NCI-H2227 treated with DMSO at 0.1 percent for 48 hours (cell line): ENCODE results near the gene TMEM273.

ENCODE experiments used
- DNase-seq: peaks from one replicate; lab custom pipeline; 2025; lab: John Stamatoyannopoulos, UW

The TMEM273 gene

DNA sequence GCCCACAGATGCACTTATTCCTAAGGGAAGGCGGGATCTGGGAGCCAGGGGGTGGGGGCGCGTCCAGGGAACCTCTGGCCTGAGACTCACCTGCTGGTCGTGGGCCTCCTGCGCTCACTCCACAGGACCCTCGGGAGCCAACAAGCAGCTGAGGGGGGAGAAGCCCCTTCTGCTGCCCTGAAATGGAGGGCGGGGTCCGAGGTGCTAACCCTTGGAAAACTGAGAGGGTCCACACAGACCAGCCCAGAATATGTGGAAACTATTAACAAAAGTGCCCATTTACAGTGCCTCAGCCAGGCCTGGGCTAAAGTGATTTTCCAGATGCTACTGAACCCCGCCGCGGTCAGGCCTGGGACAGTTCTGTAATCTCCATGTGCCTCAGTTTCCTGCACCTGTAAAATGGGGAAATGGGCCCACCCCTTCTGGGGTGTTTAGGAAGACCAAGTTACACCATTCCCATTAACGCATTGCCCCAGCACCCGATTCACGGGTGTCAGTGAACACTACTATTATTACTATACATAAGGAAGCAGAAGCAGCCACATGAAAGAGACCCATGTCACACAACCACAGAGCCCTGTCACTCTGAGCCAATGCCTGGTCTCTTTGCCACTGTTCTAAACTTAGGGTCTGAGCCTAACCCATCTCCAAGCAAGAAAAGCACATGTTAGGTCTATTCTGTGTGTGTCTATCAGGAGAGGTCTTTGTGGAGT is 72.2 kb downstream of the TMEM273 start:
- no peak for DNase-seq

DNA sequence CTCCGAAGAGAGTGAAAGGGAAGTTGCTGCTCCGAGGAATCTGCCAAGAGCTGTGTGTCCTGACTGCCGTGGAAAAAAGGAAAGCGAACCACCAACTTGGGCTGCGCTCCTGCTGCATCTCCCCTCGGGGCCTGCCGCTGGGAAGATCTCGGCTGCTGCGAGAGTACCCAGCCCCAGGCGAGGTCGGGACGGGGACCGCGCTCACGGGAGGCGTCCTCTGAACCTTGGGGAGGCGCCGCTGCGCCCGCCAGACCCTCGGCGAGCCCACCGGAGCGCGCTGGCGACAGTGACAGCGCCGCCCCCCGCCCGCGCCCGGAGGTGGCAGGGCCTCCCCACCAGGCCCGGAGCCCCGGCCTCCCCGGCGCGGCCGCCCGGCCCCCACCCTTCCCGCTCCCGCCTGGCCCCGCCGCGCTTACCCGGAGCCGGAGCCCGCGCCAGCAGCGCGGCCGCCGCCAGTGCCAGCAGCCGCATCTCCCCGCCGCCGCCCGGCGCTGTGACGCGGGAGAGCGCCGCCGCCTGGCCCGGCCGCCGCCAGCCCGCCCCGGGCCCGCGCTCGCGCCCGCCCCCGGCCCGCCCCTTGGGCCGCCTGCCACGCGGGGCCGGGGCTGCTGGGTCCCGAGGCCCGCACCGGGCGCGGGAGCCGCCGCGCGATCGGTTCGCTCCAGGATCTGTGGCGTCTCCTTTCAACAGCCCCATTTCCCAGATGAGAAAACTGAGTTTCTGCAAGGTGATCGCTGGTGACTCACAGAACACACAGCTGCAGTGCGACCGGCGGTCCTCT is 73.0 kb downstream of the TMEM273 start, which contains the start of gene VSTM4:
VSTM4 (minus strand) TSS at position 508 of the 781 bp plus-strand sequence; CDS start at position 471, 37 bp downstream.
- no peak for DNase-seq

DNA sequence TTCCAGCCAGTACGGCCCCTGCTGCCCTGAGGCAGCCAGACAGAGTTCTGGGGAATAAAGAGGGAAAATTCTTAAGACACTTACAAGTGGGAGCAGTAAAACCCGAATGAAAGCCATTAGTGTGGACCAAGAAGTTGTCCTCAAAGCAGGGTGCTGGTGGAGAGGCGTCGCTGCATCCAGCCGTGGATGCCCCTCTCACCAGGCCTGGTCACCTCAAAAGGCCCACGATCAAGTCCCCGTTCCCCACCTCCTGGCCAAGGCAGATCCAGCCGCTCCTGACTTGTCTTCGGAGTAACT is 73.5 kb downstream of the TMEM273 start:
- DNase-seq, result no peak

DNA sequence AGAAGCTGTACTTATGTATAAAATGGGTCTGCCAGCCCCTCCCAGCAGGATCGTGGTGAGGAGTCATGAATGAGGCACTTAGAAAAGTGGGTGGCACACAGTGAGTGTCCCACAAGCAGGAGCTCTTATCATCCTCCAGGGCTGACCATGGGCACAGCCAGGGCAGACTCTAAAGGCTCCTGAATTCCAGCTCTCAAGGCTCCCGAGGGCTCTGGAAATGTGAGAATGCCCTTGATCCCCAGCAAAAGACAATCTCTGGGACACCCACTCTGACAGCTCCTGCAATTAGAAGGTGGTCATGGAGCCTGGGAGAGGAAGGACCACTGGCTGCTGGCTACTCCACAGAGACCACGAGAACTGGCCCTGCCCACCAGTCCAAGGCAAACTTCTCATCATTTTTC is 74.5 kb downstream of the TMEM273 start:
- no peak for DNase-seq

DNA sequence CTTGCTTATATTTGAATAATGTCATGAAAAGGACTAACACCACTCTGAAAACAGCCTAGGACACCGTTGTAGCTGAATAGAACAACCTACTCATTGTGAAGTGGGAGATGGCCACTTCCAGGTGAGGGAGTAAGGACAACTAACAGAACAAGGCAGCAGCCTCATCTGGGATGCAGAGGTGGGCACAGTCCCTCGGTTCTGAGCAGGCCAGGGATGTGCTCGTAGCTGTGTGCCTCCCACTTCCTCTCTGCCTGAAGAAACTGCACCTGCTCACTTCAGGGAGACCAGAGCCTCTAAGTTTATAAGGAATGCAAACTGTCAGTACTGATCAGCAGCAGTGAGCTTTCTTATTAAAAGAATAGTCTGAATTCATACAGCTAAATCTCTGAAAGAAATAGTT is 75.3 kb downstream of the TMEM273 start:
- DNase-seq, result no peak

DNA sequence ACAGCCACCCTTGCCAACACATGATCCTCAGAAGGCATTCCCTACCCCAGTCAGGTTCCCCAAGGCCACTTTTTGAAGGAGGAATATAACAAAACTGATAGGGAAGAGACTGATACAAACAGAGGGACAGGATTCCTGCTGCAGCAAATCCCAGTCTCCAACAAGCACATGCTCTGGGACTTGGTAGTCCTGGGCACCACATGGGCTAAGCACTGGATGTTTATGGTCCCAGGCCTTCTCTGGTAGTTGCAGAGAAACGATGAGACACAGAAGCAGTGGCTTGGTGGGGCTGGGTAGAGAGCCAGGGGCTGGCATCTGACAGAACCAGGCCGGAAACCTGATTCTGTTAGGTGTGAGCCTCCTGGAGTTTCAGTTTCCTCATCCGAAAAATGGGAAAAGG is 76.1 kb downstream of the TMEM273 start:
- no peak for DNase-seq

DNA sequence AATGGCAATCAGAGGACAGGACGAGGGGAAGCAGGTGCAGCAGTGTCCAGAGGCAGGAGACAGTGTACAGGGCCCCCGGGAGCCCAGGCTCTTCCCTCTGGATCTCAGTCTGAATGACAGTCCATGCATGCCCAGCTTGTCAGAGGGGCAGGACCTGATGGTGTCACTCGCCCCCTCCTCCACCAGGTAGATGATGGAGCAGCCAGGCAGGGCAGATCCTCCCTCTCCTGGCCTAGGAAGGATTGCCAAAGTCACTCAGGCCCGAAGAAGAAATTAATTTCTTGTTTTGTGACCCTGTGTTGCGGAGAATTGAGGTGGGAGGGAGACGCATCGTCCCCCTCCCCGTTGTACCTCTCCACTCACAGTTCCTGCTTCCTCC is 76.9 kb downstream of the TMEM273 start:
- DNase-seq, result no peak

DNA sequence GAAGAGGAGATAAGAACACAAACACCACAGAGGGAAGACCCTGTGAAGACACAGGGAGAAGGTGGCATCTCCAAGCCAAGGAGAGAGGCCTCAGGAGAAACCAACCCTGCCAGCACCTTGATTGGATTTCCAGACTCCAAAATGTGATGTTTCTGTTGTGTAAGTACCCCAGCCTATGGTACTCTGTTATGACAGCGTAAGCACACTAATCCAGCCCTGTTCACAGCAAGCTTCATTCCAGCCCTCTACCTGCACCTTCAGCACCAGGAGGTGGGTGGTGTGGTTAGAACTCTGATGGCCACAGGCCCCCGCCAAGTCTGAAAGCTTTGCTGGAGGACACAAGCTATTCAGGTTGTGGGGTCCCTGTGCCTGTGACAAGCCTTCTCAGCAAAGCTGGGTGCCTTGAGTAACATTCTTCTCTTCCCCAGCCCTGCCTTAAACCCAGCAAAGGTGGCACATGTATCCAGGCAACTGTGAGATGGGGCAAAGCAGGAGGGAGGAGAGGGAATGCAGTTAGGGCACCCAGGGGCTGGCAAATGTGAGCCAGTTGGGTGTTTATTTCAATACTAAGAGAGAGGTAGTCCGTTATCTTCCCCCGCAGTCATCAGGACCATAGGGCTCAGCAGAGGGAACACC is 77.4 kb downstream of the TMEM273 start:
- no peak for DNase-seq

DNA sequence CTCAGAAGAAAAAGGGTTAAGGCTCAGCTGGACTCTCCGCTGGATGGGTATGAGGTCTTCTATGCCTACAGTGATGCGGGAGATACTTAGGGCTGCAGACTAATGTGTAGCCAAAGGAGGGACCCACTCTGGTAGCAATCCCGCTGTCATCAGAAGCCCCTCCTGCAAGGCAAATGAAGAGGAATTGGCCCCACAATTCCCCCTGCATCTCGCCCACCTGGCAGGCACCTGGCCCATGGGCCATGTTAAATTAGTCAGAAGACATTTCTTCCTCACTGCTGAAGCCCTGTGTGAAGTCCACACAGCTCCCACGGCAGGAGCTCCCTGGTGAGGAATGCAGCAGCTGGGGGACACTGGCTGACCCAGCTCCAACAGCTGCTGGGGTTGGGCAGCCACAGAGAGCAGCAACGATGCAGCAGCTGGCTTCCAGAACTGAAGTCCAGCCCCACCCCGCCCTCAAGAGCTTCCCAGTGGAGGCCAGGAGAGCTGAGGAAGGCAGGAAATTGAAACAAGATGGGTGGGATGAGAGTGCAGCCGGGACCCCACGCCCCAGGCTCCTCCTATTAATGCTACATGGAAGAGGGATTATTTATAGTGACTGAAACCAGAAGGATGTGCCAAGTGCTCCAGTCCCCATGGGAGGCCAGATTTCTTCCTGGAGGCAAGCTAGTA is 78.4 kb downstream of the TMEM273 start:
- DNase-seq, result no peak

DNA sequence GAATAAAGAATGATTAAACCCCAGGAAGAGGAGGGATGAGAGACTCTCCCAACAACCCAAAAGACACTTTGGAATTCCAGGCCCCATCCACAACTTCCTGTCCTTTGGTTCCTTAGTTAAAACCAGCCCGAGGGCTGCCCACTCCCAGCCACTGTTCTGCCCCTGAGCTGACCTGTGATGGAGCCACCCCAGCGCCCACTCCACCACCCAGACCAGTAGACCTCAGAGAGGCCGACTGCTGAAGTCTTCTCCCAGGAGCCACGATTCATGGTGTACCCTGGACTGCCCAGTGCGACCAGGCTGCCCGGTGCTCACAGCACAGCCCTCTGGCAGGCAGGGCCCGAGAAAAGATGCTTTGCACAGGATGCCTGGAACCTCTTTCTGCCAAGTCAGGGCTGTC is 79.5 kb downstream of the TMEM273 start:
- no peak for DNase-seq

DNA sequence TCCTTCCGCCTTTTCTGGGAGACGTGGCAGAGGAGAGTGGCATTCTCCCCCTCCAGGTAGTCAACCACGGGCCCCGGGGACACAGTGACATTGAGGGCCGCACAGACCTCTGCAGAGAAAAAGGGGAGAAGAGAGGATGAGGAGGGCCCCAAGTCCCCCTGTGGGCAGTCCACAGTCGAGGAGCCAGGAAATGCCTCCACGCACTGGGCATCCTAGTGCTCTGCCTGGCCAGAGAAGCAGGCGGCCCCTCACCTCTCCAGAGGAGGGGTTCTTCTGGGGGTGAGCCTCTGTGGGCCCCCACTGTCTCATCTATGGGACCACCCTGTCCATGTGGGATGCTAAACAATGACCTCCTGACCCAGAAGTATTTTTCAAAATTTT is 80.3 kb downstream of the TMEM273 start:
- no peak for DNase-seq

DNA sequence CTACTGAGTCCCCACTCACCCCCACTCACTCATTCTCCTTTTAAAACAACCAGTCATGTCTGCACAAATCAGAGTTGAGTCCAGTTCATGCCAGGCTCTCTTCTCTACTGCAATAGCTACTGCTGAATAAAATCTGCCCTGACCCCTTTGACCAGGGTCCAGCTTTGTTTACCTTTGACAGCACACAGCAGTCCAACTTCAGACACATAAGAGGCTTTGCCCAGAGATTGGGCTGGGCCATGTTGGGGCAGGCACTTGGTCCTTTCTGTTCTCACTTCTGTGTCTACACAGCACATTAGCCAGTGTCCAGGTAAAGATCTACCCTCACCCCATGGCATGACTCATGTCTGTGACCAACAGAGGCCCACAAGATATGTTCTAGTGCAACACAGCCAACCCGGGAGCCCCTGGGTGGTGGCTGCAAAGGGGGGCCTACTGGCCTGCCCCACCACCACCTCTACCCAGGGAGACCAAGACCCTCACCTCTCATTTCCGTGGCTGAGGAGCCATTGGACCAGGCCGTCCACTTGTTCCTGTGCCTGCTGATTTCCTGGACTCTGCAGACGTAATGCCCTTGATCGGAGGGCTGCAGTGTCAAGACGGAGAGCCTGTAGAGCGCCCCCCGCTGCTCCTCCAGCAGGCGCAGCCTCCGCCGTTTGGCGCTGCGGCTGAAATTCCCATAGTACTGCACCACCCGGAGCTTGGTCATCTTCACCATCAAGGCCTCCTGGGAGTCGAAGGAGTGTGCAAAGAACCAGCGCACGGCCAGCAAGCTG is 80.9 kb downstream of the TMEM273 start:
- DNase-seq, result no peak

DNA sequence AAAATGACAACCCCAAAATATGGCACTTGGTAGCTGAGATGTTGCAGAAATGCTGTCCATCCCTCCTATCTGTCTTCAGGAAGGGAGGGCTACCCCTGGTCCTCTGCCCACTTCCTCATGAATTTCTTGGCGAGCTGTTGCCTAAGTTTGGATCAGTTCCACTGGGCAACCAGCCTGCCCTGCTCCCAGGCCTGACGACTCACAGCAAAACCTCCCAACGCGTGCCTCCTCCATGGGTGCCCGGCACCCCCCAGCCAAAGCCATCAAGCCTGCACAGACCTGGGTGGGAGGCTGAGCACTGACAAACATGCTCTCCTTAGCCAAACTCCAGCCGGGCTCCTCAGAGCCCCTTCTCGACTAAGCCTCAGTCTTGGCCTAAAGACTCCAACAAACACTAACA is 81.7 kb downstream of the TMEM273 start:
- DNase-seq, result no peak

DNA sequence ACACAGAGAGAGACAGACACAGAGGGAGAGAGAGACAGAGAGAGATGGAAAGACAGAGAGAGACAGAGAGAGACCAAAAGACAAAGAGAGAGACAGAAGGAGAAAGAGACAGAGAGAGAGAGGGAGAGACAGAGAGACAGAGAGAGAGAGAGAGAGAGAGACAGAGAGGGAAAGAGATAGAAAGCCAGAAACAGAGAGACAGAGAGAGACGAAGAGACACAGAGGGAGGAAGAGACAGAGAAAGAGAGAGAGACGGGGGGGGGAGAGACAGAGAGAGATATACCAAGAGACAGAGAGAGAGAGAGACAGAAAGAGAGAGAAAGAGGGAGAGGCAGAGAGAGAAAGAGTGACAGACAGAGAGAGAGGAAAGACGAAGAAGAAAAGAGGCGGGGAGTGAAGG is 83.1 kb downstream of the TMEM273 start:
- no peak for DNase-seq
